Liver (tissue), 9 donors: ENCODE results near the gene CTXN2. TPM values are rescaled to one million over a fixed set of nuclear protein-coding genes. Genes with fewer than 3 reads are reported as not detected.

Source experiments
- DNase-seq: peaks from one replicate; pipeline ENCODE4 v3.0.0-alpha.2; 2017; ENCODE audit warnings: low spot score
- H3K27ac ChIP-seq, 2 donors: one replicate each; pipeline ENCODE4 v1.7.0; 2013; ENCODE audit warnings: inconsistent platforms in 2 of 2, low read length in 2 of 2, control low read depth in 1 of 2, low read depth in 1 of 2, mild to moderate bottlenecking in 1 of 2
- H3K27me3 ChIP-seq, 4 donors: one replicate each; pipeline versions ENCODE4 v1.6.1 to v1.7.0; 2013; ENCODE audit warnings: low read length in 3 of 4, inconsistent platforms in 1 of 4, mild to moderate bottlenecking in 1 of 4, moderate library complexity in 1 of 4; ENCODE audit not compliant: control insufficient read depth in 4 of 4, insufficient read depth in 4 of 4
- H3K36me3 ChIP-seq, 4 donors: one replicate each; pipeline versions ENCODE4 v1.6.1 to v1.7.0; 2013; ENCODE audit warnings: low read length in 3 of 4, mild to moderate bottlenecking in 3 of 4, low read depth in 1 of 4, moderate library complexity in 1 of 4; ENCODE audit not compliant: control insufficient read depth in 4 of 4, insufficient read depth in 3 of 4
- H3K4me1 ChIP-seq, 4 donors: one replicate each; pipeline versions ENCODE4 v1.6.1 to v1.7.0; 2013; ENCODE audit warnings: low read length in 3 of 4, mild to moderate bottlenecking in 3 of 4, moderate library complexity in 1 of 4; ENCODE audit not compliant: control insufficient read depth in 4 of 4, insufficient read depth in 4 of 4
- H3K4me3 ChIP-seq, 3 donors: one replicate each; pipeline versions ENCODE4 v1.6.1 to v1.7.0; 2013; ENCODE audit warnings: low read length in 3 of 3, control low read depth in 1 of 3, low read depth in 1 of 3, mild to moderate bottlenecking in 1 of 3
- H3K9ac ChIP-seq, 2 donors: one replicate each; pipeline ENCODE4 v1.7.0; 2013; ENCODE audit warnings: low read length in 2 of 2, mild to moderate bottlenecking in 2 of 2, moderate library complexity in 2 of 2, control low read depth in 1 of 2, low read depth in 1 of 2
- H3K9me3 ChIP-seq, 4 donors: one replicate each; pipeline versions ENCODE4 v1.6.1 to v1.7.0; 2013; ENCODE audit warnings: low read length in 3 of 4; ENCODE audit not compliant: control insufficient read depth in 4 of 4
- ATF3 ChIP-seq: IDR thresholded peaks from 2 replicates; pipeline ENCODE4 v1.6.1; 2016; ENCODE audit warnings: antibody characterized with exemption
- CTCF ChIP-seq: fragments of 150-350 bp; IDR thresholded peaks from 2 replicates; pipeline ENCODE4 v1.5.1; 2017; ENCODE audit warnings: improper control_type of control experiment, low read depth, low read length; ENCODE audit not compliant: missing input control
- EGR1 ChIP-seq, 2 donors: IDR thresholded peaks; 2 replicates each; pipeline ENCODE4 v1.6.1; 2016 to 2018; ENCODE audit warnings: antibody characterized with exemption in 2 of 2, low read depth in 2 of 2
- FOXA1 ChIP-seq: IDR thresholded peaks from 2 replicates; pipeline ENCODE4 v1.6.1; 2016; ENCODE audit warnings: antibody characterized with exemption
- FOXA2 ChIP-seq: IDR thresholded peaks from 2 replicates; pipeline ENCODE4 v1.6.1; 2016; ENCODE audit warnings: antibody characterized with exemption
- GABPA ChIP-seq, 2 donors: IDR thresholded peaks in 1 of 2; conservative IDR thresholded peaks in 1 of 2; 2 replicates each; pipeline ENCODE4 v1.6.1; 2016; ENCODE audit warnings: antibody characterized with exemption in 2 of 2, mild to moderate bottlenecking in 1 of 2, moderate library complexity in 1 of 2
- HNF4A ChIP-seq, 2 donors: conservative IDR thresholded peaks; 2 replicates each; pipeline ENCODE4 v1.6.1; 2016; ENCODE audit warnings: antibody characterized with exemption in 2 of 2, mild to moderate bottlenecking in 2 of 2
- HNF4G ChIP-seq: IDR thresholded peaks from 2 replicates; pipeline ENCODE4 v1.6.1; 2016; ENCODE audit warnings: antibody characterized with exemption
- JUND ChIP-seq, 2 donors: IDR thresholded peaks; 2 replicates each; pipeline ENCODE4 v1.6.1; 2016; ENCODE audit warnings: antibody characterized with exemption in 2 of 2
- NR2F2 ChIP-seq: IDR thresholded peaks from 2 replicates; pipeline ENCODE4 v1.6.1; 2016; ENCODE audit warnings: antibody characterized with exemption
- RAD21 ChIP-seq, 2 donors: IDR thresholded peaks; 2 replicates each; pipeline ENCODE4 v1.6.1; 2016; ENCODE audit warnings: antibody characterized with exemption in 2 of 2, mild to moderate bottlenecking in 2 of 2
- RXRA ChIP-seq, 2 donors: IDR thresholded peaks; 2 replicates each; pipeline ENCODE4 v1.6.1; 2017 to 2018; ENCODE audit warnings: antibody characterized with exemption in 2 of 2, mild to moderate bottlenecking in 1 of 2
- TAF1 ChIP-seq: conservative IDR thresholded peaks from 2 replicates; pipeline ENCODE4 v1.6.1; 2016; ENCODE audit warnings: antibody characterized with exemption, mild to moderate bottlenecking
- YY1 ChIP-seq: IDR thresholded peaks from 2 replicates; pipeline ENCODE4 v1.6.1; 2016; ENCODE audit warnings: antibody characterized with exemption, mild to moderate bottlenecking
- WGBS: extraction: QIAGEN DNeasy Blood & Tissue Kit; methylation state at CpG from one replicate; pipeline ENCODE4 v1.1.7; 2013; 5-methylcytosine and 5-hydroxymethylcytosine counted together
- polyA plus RNA-seq, 2 donors: library from polyadenylated mRNA; stranded (reverse) in 1 of 2; unstranded in 1 of 2; fragments of 200-250 nt in 1 of 2; fragments of >200 nt in 1 of 2; fragmentation: Nextera tagmentation in 1 of 2; extraction: Ambion mirVana in 1 of 2; gene quantifications; one replicate each; pipeline versions ENCODE4 v1.2.1 to v1.2.3, GENCODE V29; 2013 to 2015
- total RNA-seq, 2 donors: library from RNA; depleted of rRNA; stranded (reverse); fragments of >200 nt; gene quantifications; one replicate each; pipeline ENCODE4 v1.2.3, GENCODE V29; 2014
- TF ChIP-seq, protein P1 (sequence below): IDR thresholded peaks from 2 replicates; pipeline ENCODE4 v1.6.1; 2016; ENCODE audit warnings: antibody characterized with exemption
- TF ChIP-seq, protein P2 (sequence below): IDR thresholded peaks from 2 replicates; pipeline ENCODE4 v1.6.1; 2016; ENCODE audit warnings: antibody characterized with exemption
- TF ChIP-seq, protein P3 (sequence below): IDR thresholded peaks from 2 replicates; pipeline ENCODE4 v1.6.1; 2016; ENCODE audit warnings: antibody characterized with exemption, mild to moderate bottlenecking
- donor health status: healthy.
- donor health status: healthy.
- donor health status: healthy.
- donor health status: healthy.
- donor health status: healthy.

The CTXN2 gene
- total and polyA plus RNA-seq, 4 donors: not detected

DNA sequence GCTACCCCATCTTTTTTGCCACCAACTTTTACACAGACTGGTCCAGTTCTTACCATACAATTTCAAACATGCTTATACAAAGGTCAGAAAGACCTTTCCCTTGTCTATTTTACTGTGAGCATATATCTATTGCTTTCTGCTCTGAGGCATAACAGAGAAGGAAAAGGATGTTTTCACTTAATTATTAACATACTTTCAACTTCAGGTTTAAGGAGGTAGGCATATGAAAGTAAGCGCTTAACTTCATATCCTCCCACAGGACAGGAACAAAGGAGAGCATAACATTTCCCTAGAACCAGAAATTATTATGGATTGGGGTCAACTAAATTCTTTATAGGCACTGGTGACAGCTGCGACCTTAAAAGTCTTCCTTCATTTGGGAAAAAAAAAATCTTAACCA is 14.5 kb upstream of the CTXN2 start:
- Histone ChIP-seq H3K27me3 (peaks cover 0 to 4% (median 1%) of the 10 kb centered on the region in 4 donors), H3K4me3 (no peak overlapping the region), H3K27ac (no peak overlapping the region), H3K4me1 (peaks cover 0 to 8% (median 0%) of the 10 kb centered on the region in 4 donors), H3K9ac (no peak overlapping the region), H3K9me3 (no peaks in the 10 kb centered on the region), H3K36me3 (no peaks in the 10 kb centered on the region)
- no peak for TF ChIP-seq JUND (IDR thresholded peaks at IDR 0.05)
- no peak for TF ChIP-seq YY1
- TF ChIP-seq, protein P1, sequence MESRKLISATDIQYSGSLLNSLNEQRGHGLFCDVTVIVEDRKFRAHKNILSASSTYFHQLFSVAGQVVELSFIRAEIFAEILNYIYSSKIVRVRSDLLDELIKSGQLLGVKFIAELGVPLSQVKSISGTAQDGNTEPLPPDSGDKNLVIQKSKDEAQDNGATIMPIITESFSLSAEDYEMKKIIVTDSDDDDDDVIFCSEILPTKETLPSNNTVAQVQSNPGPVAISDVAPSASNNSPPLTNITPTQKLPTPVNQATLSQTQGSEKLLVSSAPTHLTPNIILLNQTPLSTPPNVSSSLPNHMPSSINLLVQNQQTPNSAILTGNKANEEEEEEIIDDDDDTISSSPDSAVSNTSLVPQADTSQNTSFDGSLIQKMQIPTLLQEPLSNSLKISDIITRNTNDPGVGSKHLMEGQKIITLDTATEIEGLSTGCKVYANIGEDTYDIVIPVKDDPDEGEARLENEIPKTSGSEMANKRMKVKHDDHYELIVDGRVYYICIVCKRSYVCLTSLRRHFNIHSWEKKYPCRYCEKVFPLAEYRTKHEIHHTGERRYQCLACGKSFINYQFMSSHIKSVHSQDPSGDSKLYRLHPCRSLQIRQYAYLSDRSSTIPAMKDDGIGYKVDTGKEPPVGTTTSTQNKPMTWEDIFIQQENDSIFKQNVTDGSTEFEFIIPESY: no peak
- TF ChIP-seq, protein P2, sequence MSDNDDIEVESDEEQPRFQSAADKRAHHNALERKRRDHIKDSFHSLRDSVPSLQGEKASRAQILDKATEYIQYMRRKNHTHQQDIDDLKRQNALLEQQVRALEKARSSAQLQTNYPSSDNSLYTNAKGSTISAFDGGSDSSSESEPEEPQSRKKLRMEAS: no peak
- no peak for TF ChIP-seq RAD21 (IDR thresholded peaks at IDR 0.05)
- TF ChIP-seq RXRA (IDR thresholded peaks at IDR 0.05): no peak
- no peak for TF ChIP-seq ATF3
- TF ChIP-seq, protein P3, sequence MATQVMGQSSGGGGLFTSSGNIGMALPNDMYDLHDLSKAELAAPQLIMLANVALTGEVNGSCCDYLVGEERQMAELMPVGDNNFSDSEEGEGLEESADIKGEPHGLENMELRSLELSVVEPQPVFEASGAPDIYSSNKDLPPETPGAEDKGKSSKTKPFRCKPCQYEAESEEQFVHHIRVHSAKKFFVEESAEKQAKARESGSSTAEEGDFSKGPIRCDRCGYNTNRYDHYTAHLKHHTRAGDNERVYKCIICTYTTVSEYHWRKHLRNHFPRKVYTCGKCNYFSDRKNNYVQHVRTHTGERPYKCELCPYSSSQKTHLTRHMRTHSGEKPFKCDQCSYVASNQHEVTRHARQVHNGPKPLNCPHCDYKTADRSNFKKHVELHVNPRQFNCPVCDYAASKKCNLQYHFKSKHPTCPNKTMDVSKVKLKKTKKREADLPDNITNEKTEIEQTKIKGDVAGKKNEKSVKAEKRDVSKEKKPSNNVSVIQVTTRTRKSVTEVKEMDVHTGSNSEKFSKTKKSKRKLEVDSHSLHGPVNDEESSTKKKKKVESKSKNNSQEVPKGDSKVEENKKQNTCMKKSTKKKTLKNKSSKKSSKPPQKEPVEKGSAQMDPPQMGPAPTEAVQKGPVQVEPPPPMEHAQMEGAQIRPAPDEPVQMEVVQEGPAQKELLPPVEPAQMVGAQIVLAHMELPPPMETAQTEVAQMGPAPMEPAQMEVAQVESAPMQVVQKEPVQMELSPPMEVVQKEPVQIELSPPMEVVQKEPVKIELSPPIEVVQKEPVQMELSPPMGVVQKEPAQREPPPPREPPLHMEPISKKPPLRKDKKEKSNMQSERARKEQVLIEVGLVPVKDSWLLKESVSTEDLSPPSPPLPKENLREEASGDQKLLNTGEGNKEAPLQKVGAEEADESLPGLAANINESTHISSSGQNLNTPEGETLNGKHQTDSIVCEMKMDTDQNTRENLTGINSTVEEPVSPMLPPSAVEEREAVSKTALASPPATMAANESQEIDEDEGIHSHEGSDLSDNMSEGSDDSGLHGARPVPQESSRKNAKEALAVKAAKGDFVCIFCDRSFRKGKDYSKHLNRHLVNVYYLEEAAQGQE: no peak
- no peak for TF ChIP-seq GABPA (IDR thresholded peaks at IDR 0.05 in 1 of 2, conservative IDR thresholded peaks at IDR 0.05 in 1 of 2)
- TF ChIP-seq FOXA1: no peak
- TF ChIP-seq TAF1: no peak
- TF ChIP-seq EGR1 (IDR thresholded peaks at IDR 0.05; ENCODE audit: low read depth in 2 of 2): no peak
- TF ChIP-seq FOXA2: no peak
- TF ChIP-seq NR2F2: no peak
- TF ChIP-seq HNF4G: no peak
- TF ChIP-seq CTCF: no peak
- no peak for DNase-seq
- 84% methylated on average over 2 of the region's 2 CpGs for WGBS

DNA sequence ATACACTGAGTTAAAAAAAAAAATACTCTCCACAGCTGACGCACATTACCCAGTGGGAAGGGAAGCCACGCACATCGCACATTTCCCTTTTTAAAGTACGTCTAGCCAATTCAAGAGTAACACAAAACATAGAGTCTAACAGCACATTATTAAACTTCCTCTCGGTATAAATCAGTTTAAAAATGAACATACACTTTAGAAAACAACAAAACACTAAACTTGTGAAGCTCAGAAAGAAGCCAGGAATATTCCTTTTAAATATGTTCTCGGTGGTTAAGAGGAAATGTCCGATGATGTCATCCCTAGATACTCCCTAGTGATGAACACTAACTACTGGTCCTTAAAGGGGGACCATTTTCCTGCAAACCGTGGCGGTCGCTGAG is 14.1 kb upstream of the CTXN2 start:
- WGBS: 14% methylated on average over 10 of the region's 10 CpGs
- Histone ChIP-seq H3K9ac (no peak overlapping the region), H3K9me3 (no peaks in the 10 kb centered on the region), H3K4me1 (peaks cover 0 to 8% (median 0%) of the 10 kb centered on the region in 4 donors), H3K27me3 (peaks cover 0 to 6% (median 1%) of the 10 kb centered on the region in 4 donors), H3K4me3 (peak overlapping the region in 1 of 3 donors; percentile 54), H3K27ac (no peak overlapping the region), H3K36me3 (no peaks in the 10 kb centered on the region)
- DNase-seq: no peak
- TF ChIP-seq HNF4G: no peak
- no peak for TF ChIP-seq JUND (IDR thresholded peaks at IDR 0.05)
- TF ChIP-seq ATF3: no peak
- TF ChIP-seq FOXA2: no peak
- TF ChIP-seq, protein P1: no peak
- TF ChIP-seq FOXA1: no peak
- TF ChIP-seq, protein P3: no peak
- TF ChIP-seq HNF4A (conservative IDR thresholded peaks at IDR 0.05): no peak
- no peak for TF ChIP-seq RXRA (IDR thresholded peaks at IDR 0.05)
